Kidney tubule cell (primary cell): ENCODE results near the gene GNA12.
A peak's percentile ranks its signal among the peaks of the same experiment; 100 is the strongest.

Experiments used
- DNase-seq: peaks from one replicate; pipeline ENCODE4 v3.0.0-alpha.2; 2018; ENCODE audit warnings: low spot score

Gene GNA12, protein sequence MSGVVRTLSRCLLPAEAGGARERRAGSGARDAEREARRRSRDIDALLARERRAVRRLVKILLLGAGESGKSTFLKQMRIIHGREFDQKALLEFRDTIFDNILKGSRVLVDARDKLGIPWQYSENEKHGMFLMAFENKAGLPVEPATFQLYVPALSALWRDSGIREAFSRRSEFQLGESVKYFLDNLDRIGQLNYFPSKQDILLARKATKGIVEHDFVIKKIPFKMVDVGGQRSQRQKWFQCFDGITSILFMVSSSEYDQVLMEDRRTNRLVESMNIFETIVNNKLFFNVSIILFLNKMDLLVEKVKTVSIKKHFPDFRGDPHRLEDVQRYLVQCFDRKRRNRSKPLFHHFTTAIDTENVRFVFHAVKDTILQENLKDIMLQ

DNA sequence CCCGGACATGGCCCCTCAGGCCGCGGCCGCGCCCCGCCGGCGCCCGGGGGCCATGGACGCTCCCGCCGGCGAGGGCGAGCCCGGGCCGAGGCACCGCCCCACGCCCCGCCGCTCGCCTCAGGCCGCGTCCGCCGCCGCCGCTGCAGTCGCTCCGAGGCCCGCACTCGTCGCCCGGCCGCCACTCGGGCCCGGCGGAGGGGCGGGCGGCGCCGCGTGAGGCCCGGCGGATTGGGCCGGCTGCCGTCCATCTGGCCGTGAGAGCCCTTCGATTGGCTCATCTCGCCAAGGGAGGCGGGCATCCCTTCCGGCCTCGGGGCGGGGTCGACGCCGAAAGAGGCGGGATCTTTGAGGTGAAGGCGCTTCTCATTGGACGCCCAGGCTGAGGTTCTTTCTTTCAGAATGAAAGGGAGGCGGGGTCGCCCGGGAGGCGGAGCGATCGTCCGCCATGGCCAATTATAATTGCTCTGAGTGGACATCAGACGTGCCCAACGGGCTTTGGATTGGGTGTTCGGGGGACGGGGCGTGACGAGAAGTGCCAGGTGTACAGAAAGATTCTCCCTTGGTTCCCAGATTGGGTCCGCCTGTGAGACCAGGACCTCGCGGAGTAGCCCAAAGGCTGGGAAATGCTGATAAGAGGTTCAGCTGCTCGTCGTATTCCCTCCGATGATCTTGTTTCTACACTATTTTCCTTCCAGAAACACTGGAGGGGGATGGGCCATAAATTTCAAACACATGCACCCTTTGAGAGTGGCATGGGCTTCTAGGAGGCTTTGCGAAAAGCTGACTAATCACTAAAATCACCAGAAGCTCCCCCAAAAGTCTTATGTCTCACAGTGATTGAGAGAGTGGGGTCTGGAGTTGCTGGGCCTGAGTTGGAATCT, at the start of gene GNA12:
TSS of gene GNA12 (minus strand) at position 156 of the 881 bp plus-strand sequence. CDS start at position 9, 147 bp downstream.
- peak; percentile 99 for DNase-seq

DNA sequence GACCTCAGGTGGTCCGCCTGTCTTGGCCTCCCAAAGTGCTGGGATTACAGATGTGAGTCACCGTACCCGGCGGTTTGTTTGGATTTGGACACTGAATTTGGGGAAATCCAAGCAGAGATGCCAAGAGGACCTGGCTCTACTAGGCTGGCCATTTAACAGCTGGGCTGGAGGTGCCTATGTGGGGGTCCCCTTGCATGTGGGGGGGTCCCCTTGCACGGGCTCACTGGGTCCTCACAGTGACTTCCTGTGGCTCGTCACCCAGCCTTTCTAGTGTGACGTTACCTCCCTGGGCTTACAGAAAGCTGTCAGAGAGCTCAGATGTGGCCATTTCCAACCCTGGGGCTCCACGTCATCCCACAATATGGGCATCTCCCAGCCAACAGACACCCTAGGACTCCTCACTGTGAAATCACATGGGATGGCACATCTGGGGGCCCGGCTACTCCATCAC, 49.3 kb upstream of the GNA12 start:
- DNase-seq, result no peak

DNA sequence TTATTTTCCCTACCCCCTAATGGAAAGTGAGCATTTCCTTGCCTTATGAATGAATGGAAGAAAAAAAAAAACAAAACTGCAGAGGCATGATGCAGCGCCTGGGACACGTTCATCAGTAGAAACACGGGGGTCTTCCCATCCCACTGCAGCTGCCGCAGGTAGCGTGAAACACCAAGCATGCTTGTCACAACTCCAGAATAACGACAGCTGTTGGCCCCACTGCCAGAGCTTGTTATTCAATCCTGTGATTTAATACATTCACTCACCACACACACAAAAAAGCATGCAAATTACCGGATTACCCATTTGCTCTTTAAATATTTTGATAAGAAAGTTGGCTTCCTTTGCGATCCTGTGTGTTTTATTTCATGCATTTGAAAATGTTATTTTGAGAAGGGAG, 48.4 kb upstream of the GNA12 start:
- no peak for DNase-seq

DNA sequence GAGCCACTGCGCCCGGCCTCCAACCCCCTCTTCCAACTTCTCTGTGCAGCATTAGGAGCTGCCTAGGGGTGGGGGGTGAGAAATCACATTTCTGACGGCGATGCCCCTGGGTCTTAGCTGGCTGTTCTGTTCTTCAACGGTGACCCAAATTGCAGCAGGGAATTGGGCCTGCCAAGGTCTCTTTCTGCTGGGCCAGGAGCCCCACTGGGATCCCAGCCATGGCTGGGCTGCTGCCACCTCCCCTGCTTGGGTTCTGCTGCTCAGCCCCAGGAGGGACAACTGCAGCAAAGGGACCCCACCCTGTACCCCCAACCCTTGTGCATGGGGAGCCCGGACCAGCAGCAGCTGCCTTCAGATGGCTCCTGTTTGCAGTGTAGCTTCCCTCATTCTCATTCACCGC, 43.7 kb upstream of the GNA12 start:
- no peak for DNase-seq

DNA sequence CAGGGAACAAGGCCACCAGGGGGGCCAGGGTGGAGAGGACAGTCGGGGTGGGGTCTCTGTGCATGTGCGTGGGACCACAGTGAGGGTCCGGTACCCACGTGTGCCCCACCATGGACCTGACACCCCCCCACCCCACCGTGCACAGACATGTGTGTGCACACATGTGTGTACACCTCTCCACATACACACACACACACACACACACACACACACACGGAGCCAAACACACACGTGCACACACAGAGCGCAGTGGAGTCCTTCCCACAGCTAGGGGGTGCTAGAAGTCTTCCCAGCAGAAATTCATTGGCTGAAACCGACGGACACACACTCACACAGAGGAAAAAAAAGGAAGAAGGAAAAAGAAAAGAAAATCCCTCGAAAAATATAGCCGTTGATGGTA, 42.8 kb upstream of the GNA12 start:
- peak; percentile 77 for DNase-seq

DNA sequence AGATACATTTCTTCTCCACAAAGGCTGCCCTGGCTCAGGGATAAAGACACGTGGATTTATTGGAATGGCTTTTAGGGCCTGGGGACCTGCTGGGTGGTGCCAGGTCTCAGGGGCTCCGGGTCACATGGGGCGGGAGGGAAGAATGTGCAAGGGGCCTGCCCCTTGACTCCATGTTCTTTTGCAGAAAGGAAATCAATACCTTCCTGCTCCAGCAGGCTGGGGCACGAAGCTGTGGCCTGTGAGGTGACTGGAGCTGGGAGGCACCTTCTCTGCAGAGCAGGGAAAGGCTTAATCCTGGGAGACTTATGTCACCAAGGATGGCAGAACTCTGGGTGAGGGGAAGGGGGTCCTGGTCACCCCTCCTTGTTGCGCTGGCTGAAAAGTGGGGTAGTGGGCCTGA, 42.3 kb upstream of the GNA12 start:
- no peak for DNase-seq

DNA sequence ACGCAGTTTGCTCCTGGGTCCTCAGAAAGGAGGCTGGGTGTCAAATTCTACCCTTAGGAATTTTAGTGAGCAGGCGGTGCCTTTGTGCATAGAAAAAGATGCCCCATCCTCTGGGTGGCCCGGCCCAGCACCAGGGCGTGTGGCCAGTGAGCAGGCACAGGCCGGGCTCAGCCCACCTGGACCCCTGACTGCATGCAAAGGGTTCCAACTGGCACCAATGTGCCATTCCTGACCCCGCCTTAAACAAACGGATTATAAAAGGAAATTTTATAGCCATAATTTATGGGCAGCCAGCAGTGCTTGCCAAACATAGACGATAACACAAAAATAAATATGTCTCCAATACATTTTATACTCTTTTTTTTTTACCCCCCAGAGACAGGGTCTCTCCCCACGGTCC, 40.1 kb upstream of the GNA12 start:
- no peak for DNase-seq

DNA sequence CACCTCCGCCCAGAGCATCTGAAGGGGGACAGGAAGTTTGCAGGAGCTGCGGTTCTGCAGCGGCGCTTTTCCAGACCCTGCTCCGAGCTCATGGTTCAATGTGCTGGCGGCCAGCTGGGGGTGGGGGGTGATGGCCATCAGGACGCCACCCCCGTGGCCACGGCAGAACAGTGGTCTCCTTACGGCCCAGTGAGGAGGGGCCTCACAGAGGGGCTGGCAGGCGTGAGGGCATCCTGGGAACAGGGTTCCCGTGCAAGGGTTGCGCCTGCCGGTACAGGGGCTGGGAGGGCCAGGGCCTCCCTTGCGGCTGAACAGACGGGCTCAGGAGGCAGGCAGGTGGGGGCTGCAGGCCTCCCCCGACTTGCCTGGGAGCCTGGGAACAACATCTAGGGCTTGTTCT, 39.0 kb upstream of the GNA12 start:
- no peak for DNase-seq

DNA sequence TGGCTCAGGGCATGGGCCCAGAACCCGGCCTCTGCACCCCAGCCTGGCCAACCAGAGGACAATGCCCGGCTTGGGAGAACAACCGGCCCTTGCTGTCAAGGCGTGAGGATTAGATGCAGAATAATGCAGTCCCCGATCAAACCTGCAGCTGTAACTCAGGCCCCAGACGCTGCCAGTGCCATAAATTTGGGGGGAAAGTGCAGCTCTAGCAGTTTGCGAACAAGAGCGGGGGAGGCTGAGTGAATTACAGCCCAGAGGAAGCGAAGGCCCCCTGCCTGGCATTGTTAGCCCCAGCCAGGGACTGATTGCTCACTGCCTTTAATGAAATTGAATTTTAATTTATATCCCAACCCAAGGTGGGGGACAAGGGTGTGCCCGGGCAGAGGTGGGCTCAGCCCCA, 38.0 kb upstream of the GNA12 start:
- DNase-seq, result no peak

DNA sequence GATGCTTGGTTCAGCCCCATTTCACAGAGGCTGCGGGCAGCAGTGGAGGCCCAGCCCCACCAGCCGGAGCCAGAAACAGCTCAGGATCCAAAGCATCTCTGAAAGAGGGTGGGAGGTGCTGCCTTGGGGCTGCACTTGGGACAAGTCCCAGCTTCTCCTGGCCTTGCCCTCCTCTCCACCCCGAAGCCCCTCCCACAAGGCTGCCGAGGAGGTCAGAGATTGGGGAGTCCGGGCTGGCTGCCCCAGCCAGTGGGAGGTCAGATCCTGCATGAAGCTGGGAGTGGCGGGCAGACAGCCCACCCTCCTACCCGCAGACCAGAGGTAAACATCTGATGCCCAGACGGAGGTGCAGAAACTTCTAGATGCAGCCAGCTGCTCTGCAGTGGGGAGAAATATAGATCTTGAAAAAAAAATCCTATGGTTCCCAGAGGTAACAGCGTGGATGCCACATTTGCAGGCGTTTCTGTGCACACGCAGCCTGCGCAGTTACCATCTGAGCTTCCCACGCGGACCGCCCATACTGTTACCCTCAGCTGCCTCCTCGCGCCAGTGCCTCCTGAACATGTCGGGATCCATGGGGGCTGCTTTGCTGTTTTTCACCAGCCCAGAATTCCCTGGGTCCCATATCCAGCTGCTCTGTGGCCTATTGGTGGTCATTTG, 36.9 kb upstream of the GNA12 start:
- no peak for DNase-seq

DNA sequence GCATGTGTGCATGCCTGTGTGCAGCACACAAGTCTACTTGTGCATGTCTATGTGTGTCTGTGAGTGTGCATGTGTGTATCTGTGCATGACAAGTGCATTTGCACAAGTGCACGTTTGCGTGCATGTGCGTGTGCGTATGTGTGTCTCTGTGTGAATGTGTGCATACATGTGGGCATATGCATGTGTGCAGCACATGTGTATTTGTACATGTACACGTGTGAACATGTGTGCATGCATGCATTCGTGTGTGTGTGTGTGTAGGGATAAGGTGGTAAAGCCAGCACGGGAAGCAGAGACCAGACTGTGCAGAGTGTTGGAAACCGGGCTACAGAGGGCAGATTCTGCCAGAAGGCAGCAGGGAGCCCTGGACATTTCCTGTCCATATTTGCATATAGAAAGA, 35.9 kb upstream of the GNA12 start:
- no peak for DNase-seq

DNA sequence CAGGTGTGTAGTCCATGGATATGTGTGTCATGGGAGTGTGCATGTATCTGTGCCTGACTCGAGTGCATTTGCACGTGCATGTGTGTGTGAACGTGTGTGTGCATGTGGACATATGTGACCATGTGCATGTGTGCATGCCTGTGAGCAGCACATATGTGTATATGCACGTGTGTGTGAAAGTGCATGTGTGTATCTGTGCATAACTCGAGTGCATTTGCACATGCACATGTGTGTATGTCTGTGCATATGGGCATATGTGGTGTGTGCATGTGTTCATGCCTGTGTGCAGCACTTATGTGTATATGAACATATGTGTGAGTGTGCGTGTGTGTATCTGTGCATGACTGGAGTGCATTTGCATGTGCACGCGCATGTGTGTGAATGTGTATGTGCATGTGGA, 35.2 kb upstream of the GNA12 start:
- no peak for DNase-seq

DNA sequence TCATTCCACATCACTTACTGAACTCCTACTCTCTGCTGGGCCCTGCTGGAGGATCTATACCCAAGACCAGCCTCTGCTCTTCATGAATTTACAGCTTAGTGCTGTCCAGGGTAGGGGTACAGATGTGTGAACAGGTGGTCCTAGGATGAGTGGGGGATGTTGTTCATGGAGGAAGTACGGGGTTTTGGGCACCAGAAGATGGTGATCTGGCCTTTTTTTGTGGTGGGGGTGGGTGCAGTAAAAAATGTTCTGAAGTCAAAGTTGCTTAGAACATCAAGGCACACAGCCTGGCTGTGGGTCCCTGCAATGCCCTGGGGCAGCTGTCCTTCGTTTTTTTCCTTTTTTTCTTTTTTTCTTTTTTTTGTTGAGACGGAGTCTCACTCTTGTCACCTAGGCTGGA, 34.2 kb upstream of the GNA12 start:
- no peak for DNase-seq

DNA sequence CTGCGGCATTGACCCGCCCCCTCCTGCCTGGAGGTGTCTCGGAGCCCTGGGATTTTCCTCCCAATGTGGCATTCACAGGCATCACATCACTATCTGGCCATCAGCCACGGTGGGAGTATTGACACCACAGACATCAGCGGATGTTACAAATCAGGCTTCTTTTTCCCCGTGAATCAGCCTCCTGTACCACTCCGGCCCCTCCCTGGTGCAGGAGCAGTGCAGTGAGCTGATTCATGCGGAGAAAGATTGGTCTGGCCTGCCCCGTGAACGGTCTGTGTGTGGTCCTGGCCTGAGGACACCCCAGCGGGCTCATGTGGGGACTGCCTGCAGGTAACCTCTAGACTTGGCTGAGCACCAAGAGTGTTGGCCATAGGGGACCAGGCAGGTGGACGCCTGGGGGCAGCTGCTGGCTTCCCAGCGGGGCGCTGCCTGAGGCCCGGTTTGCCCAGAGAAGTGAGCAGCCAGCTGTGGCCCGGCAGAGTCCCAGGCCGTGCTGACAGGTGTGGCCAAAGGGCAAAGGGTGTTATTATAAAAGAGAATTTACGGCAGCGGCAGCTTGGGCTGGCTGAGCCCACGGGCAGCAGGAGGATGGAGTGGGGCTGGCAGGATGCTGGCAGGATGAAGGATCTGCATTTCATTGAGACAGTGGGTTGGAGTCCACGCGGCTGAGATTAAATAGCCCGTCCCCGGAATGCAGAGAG, 32.1 kb upstream of the GNA12 start:
- peak; percentile 93 for DNase-seq

DNA sequence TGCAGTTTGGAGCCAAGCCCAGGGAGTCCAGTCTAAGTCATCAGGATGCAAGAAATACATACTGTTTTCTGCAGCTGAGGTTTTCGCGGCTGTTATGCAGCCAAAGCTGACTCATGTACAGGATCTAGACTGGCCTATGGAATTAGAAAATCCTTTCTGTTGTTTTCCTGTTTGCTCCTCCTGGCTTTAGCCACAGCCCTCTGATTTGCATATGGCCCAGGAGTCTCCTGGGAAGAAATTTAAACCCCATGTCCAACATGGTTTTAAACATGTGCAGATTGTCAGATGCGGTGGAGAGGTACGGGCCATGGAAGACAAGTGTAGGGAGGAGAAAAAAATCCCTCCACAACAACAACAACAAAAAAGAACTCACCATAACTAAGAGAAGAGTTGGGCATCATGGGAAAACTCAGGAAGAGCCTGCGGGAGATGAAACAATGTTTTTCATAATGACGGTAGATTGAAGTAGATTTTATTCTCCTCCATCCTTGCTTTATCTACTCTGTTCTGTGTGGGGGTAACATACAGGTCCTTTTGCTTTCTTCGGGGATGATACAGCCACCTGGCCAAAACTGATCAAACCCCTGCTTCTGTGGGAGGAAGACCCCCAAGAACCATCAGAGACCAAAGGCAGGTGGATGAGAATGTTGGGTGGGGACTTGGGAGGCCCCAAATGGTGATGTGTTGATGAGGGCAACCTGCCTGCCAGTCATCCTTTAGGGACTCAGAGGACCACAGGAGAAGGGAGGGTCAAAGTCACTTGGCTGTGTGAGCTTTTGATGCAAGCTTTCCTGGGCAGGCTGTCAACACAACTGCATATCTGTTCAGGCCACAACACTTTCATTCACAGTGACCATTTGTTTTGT, 29.8 kb upstream of the GNA12 start:
- peak; percentile 92 for DNase-seq

DNA sequence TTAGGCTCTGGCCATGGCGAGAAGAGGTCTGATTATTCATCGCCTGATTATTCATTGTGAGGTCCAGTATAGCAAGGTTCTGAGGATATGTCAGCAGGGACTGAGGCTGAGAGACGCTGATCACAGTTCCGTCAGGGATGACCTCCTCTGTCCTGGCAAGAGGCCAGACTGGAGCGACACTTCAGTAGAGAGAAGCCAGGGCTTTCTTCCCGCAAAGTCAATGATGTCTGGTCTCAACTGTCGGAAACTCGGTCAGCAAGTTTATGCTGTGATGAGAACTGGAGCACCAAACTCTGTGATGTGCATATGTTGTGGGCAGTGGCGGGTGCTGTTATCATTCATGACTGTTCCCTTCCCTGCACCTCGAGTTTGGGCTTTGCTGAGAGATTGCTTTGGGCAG, 29.0 kb upstream of the GNA12 start:
- DNase-seq, result peak; percentile 82

DNA sequence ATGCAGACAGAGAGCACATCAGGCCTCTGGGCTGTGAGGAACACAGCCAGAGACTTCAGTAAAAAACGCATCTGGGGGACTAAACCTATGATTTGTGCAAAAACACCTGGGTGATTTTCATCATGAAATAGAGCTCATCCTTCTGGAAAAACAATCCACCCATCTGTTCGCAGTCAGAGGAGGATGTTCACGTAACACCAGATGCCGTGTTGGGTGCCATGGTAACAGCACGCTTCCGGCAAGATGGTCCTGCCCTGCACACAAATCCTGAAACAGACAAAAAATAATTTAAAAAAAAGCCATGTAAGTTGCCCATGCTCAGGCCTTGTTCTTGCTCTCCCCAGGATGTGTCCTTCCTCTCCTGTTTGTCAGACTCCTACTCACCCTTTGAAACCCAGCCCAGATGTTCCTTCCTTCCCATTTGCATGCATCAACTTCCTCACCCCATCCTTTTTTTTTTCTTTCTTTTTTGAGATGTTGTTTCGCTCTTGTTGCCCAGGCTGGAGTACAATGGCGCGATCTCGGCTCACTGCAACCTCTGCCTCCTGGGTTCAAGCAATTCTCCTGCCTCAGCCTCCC, 28.3 kb upstream of the GNA12 start:
- no peak for DNase-seq

DNA sequence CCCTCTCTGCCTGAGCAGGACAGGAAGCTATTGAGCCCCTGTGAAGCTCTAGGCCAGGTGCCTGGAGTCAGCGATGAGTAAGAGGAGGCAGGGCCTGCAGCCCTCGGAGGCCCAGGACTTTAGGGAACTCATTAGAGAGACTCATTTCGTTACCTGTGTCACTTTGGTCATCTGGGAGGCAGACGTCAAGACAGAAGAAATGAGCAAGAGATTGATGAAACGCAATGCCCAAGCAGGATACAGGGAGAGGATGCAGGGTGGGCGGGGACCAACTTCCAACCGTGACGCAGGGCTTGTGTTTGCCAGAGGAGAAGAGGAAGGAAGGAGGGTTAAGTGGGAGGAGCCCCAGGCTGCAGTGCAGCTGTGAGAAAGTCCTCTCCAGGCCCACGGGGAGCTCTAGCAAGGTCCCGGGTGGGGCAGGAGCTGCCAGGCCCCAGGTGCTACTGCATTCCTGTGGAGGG, 26.4 kb upstream of the GNA12 start:
- peak; percentile 78 for DNase-seq

DNA sequence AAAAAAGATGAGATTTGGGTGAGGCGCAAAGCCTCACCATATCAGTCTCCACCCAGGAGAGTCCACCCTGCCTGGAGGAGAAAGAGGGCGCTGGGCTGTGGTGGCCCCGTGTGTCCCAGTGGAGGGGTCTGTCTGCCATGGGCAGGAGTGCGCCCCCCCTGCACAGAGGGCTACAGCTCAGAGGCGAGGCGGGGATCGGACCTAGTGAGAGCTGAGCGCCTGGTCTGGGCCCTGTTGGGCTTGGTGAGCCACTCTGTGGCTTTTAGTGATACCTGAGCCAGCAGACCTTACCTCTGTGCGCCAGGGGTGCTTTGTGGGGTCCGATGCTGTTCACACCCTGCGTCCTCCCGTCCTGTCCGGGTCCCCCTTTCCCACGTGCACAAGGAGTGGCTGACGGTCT, 25.9 kb upstream of the GNA12 start:
- no peak for DNase-seq

DNA sequence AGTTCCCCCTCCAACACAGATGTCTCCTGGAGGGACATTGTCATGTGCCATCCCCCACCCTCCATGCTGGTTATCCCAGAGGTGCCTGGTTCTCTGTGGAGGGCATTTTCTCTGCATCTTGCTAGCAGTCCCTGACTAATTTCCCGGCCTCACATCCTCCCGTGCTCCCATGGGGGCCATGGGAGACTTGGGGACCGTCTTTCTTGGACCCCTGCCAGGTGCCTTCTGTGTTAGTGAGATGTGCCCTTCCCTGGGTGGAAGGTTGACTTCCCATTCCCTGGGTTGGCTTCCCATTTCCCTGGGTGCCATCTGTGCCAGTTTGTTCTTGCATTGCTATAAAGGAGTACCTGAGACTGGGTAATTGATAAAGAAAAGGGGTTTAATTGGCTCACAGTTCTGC, 22.5 kb upstream of the GNA12 start:
- DNase-seq, result no peak
